HepG2 (cell line): ENCODE measurements around the gene RAB40C. TPM values are rescaled to one million over a fixed set of nuclear protein-coding genes. Genes with fewer than 3 reads are reported as not detected.

Source experiments
- BORCS8-MEF2B ChIP-seq: sonication (generic); formaldehyde crosslinking; IDR thresholded peaks from 2 replicates; pipeline ENCODE4 v1.8.0; 2022; ENCODE audit warnings: mild to moderate bottlenecking, missing genetic modification reagents
- DMTF1 ChIP-seq: sonication (generic); formaldehyde crosslinking; IDR thresholded peaks from 2 replicates; pipeline ENCODE4 v1.4.0; 2020; ENCODE audit warnings: mild to moderate bottlenecking, missing genetic modification reagents
- FOXP1 ChIP-seq, 2 experiments: fragments of 450-650 bp in 1 of 2; IDR thresholded peaks; 2 replicates each; pipeline ENCODE4 v1.6.1; 2017 to 2018; ENCODE audit warnings: antibody characterized with exemption in 1 of 2
- HNF1A ChIP-seq, 2 experiments: sonication (generic) in 1 of 2; formaldehyde crosslinking in 1 of 2; IDR thresholded peaks; 2 replicates each; pipeline versions ENCODE4 v1.4.0 to v1.6.1; 2016 to 2020; ENCODE audit warnings: borderline replicate concordance in 1 of 2, low read depth in 1 of 2, mild to moderate bottlenecking in 1 of 2, missing genetic modification reagents in 1 of 2
- PHF20 ChIP-seq: sonication (generic); formaldehyde crosslinking; IDR thresholded peaks from 2 replicates; pipeline ENCODE4 v1.5.0; 2020; ENCODE audit warnings: mild to moderate bottlenecking, missing genetic modification reagents
- SAFB2 ChIP-seq: sonication (generic); formaldehyde crosslinking; IDR thresholded peaks from 2 replicates; pipeline ENCODE4 v1.5.1; 2020; ENCODE audit warnings: missing genetic modification reagents, low read depth, mild to moderate bottlenecking, borderline replicate concordance
- SMYD3 ChIP-seq: sonication (generic); formaldehyde crosslinking; IDR thresholded peaks from 2 replicates; pipeline ENCODE4 v1.8.1; 2023; ENCODE audit warnings: mild to moderate bottlenecking, missing genetic modification reagents
- SOX13 ChIP-seq, 3 experiments: fragments of 450-650 bp in 1 of 3; sonication (generic) in 1 of 3; formaldehyde crosslinking in 1 of 3; IDR thresholded peaks in 2 of 3; conservative IDR thresholded peaks in 1 of 3; 2 replicates each; pipeline versions ENCODE4 v1.5.0 to v1.6.1; 2016 to 2020; ENCODE audit warnings: antibody characterized with exemption in 1 of 3, mild to moderate bottlenecking in 1 of 3, missing compliant biosample characterization in 1 of 3, missing genetic modification reagents in 1 of 3, moderate library complexity in 1 of 3
- TBX3 ChIP-seq: fragments of 450-650 bp; IDR thresholded peaks from 2 replicates; pipeline ENCODE4 v1.6.1; 2017; ENCODE audit warnings: antibody characterized with exemption, mild to moderate bottlenecking, inconsistent platforms, borderline replicate concordance
- TFE3 ChIP-seq: IDR thresholded peaks from 2 replicates; pipeline ENCODE4 v1.6.1; 2016
- ZFP41 ChIP-seq: sonication (generic); formaldehyde crosslinking; IDR thresholded peaks from 2 replicates; pipeline ENCODE4 v1.4.0; 2020; ENCODE audit warnings: mild to moderate bottlenecking, missing genetic modification reagents, borderline replicate concordance
- ZKSCAN1 ChIP-seq: fragments of 150-350 bp; IDR thresholded peaks from 2 replicates; pipeline ENCODE4 v1.6.1; 2014; ENCODE audit warnings: low read length
- ZNF264 ChIP-seq: sonication (generic); formaldehyde crosslinking; IDR thresholded peaks from 2 replicates; pipeline ENCODE4 v1.4.0; 2020; ENCODE audit warnings: missing genetic modification reagents
- ZNF512B ChIP-seq: sonication (generic); formaldehyde crosslinking; IDR thresholded peaks from 2 replicates; pipeline ENCODE4 v1.5.1; 2020; ENCODE audit warnings: missing genetic modification reagents, mild to moderate bottlenecking, borderline replicate concordance
- ZNF619 ChIP-seq: sonication (generic); formaldehyde crosslinking; IDR thresholded peaks from 2 replicates; pipeline ENCODE4 v1.4.0; 2020; ENCODE audit warnings: mild to moderate bottlenecking, missing genetic modification reagents
- ZNF7 ChIP-seq: IDR thresholded peaks from 2 replicates; pipeline ENCODE4 v1.6.1; 2016; ENCODE audit warnings: missing biosample characterization, missing genetic modification reagents
- polyA plus RNA-seq, 8 experiments: library from polyadenylated mRNA; depleted of rRNA in 3 of 8; stranded (reverse) in 7 of 8; unstranded in 1 of 8; fragments of >200 nt; fragmentation: Illumina TruSeq in 4 of 8; extraction: Trizol in 4 of 8; gene quantifications; 2 replicates each; pipeline versions ENCODE4 v1.2.1 to v1.2.3, GENCODE V29; 2011 to 2016; ENCODE audit warnings: low read depth in 4 of 8, missing spikeins in 1 of 8, mixed read lengths in 1 of 8; ENCODE audit not compliant: insufficient read depth in 1 of 8
- total RNA-seq, 5 experiments: library from RNA; depleted of rRNA; stranded (reverse); fragments of >200 nt; fragmentation: Illumina TruSeq; extraction: Trizol; gene quantifications; 2 replicates each; pipeline ENCODE4 v1.2.3, GENCODE V29; 2016; ENCODE audit warnings: low read depth in 1 of 5

Gene RAB40C
- total and polyA plus RNA-seq, 2 of the 13 experiments (the other 11 are each of a cell fraction or from before 2014, with no cell fraction given): 7.7 to 11.5 TPM

- TF ChIP-seq FOXP1 (IDR thresholded peaks at IDR 0.05) (no peak), FOXP1 (CRISPR knock-in tag; IDR thresholded peaks at IDR 0.05) (no peak), ZNF264 (CRISPR knock-in tag) (0 out of 2 replicates have a peak, but pooled peaks have one; percentile 24), TFE3 (CRISPR knock-in tag) (no peak; the same call in 1 of the 2 replicates), DMTF1 (CRISPR knock-in tag) (no peak), ZNF512B (CRISPR knock-in tag) (no peak), ZNF7 (CRISPR knock-in tag) (no peak), ZNF619 (CRISPR knock-in tag) (no peak), ZKSCAN1 (no peak), HNF1A (IDR thresholded peaks at IDR 0.05; ENCODE audit: low read depth) (no peak), HNF1A (CRISPR knock-in tag; IDR thresholded peaks at IDR 0.05; ENCODE audit: borderline replicate concordance) (peak; percentile 5; the same call in 1 of the 2 replicates), SOX13 (IDR thresholded peaks at IDR 0.05) (no peak), SOX13 (CRISPR knock-in tag; conservative IDR thresholded peaks at IDR 0.05 in 1 of 2, IDR thresholded peaks at IDR 0.05 in 1 of 2) (no peak), PHF20 (peak; percentile 73), TBX3 (no peak), BORCS8-MEF2B (CRISPR knock-in tag) (peak; percentile 32), SMYD3 (CRISPR knock-in tag) (peak; percentile 30; the same call in 1 of the 2 replicates), ZFP41 (CRISPR knock-in tag) (no peak), SAFB2 (peak; percentile 21; the same call in 1 of the 2 replicates)
These were observed 46.6 kb downstream of the RAB40C start, which contains the start of gene METTL26 (continued) for GRCh38 chr16:636206-637080.
